ENCODE measurements around the gene BAIAP2. TPM values are rescaled to one million over a fixed set of nuclear protein-coding genes. Genes with fewer than 3 reads are reported as not detected.
A peak's percentile ranks its signal among the peaks of the same experiment; 100 is the strongest.

BAIAP2 gene
- total and polyA plus RNA-seq, 2 of the 13 experiments (the other 11 are each of a cell fraction or from before 2014, with no cell fraction given), result 22.5 to 24.0 TPM

- H3K4me2 ChIP-seq (ENCODE audit: low read depth, low read length), result peak overlapping the region; percentile 43
- peaks cover 79% of the 10 kb centered on the region for H3K4me1 ChIP-seq (ENCODE audit: insufficient read depth, low read length)
- intact Hi-C loops (cut with micrococcal nuclease; ENCODE audit: unreplicated experiment), result no loop called here
- H3K9ac ChIP-seq (ENCODE audit: insufficient read depth, low read depth, low read length), result no peak overlapping the region
- no TSS peak for BruUV-seq (replicated peaks)
- no peaks in the 10 kb centered on the region for H3K79me2 ChIP-seq (ENCODE audit: insufficient read depth, low read length)
- in situ Hi-C loops (cut with HindIII; ENCODE audit: extremely low pct_ligation_motif_present, low pct_unique_long_range_greater_than_20kb), result no loop called here
- no peaks in the 10 kb centered on the region for H3K9me3 ChIP-seq (ENCODE audit: low read length)
- peaks cover 7 to 53% of the 10 kb centered on the region in 2 experiments; a peak in 4 of 5 replicates for H3K27me3 ChIP-seq (ENCODE audit: control insufficient read depth in 1 of 2, insufficient read depth in 2 of 2, low read length in 2 of 2)
- ChIA-PET POLR2A (interaction anchor here (0.6 to 1.1 kb wide), 2 partner anchors 23 to 51 kb away, joined by 3 read pairs; no protein-coding TSS in a partner anchor), CTCF (ENCODE audit: low intra/inter-chr PET ratio, low total read pairs) (interaction anchor here (0.6 kb wide), 1 partner anchor 50 kb away, joined by 3 read pairs; no protein-coding TSS in a partner anchor)
- 26% methylated on average over 15 of the region's 24 CpGs for whole genome bisulfite sequencing (ENCODE audit: low lambda C conversion rate)
- peak overlapping the region in 1 of 3 experiments; percentile 9; a peak in 2 of 6 replicates for H3K4me3 ChIP-seq (replicated peaks in 1 of 3; ENCODE audit: insufficient read depth in 1 of 3, low read depth in 2 of 3, low read length in 3 of 3)
- H3K27ac ChIP-seq (ENCODE audit: extremely low read length, insufficient read depth, low read length), result no peak overlapping the region
- ATAC-seq (peak; percentile 15), DNase-seq (ENCODE audit: low spot score) (no peak), FAIRE-seq (no peak)
- H2AFZ ChIP-seq (ENCODE audit: low read length), result no peak overlapping the region
- no peaks in the 10 kb centered on the region for H3K36me3 ChIP-seq (replicated peaks in 1 of 2; ENCODE audit: control insufficient read depth in 1 of 2, insufficient read depth in 2 of 2, low read length in 2 of 2)
- H4K20me1 ChIP-seq (ENCODE audit: insufficient read depth, low read length), result no peaks in the 10 kb centered on the region
- TF ChIP-seq GLMP (CRISPR knock-in tag; IDR thresholded peaks at IDR 0.05; ENCODE audit: borderline replicate concordance), result no peak
- peak; percentile 27 for TF ChIP-seq HNRNPLL (IDR thresholded peaks at IDR 0.05; ENCODE audit: low read depth, low read length, poor library complexity, severe bottlenecking)
- TF ChIP-seq ZSCAN31 (CRISPR knock-in tag; IDR thresholded peaks at IDR 0.05; ENCODE audit: low read depth), result no peak
- 0 out of 2 replicates have a peak, but pooled peaks have one; percentile 4 for TF ChIP-seq GABPB1 (CRISPR knock-in tag; IDR thresholded peaks at IDR 0.05)
- TF ChIP-seq ZFX (CRISPR knock-in tag; IDR thresholded peaks at IDR 0.05; ENCODE audit: low read depth), result 0 out of 2 replicates have a peak, but pooled peaks have one; percentile 20
- 0 out of 2 replicates have a peak, but pooled peaks have one; percentile 18 for TF ChIP-seq ZFY (CRISPR knock-in tag; IDR thresholded peaks at IDR 0.05)
- no peak for TF ChIP-seq ZNF616 (CRISPR knock-in tag; IDR thresholded peaks at IDR 0.05; ENCODE audit: low read depth)
- TF ChIP-seq ZFP36 (IDR thresholded peaks at IDR 0.05; ENCODE audit: borderline replicate concordance, low read depth, low read length, partially characterized antibody), result no peak
- TF ChIP-seq ZNF605 (CRISPR knock-in tag; IDR thresholded peaks at IDR 0.05), result 0 out of 2 replicates have a peak, but pooled peaks have one; percentile 26
- 0 out of 2 replicates have a peak, but pooled peaks have one; percentile 25 for TF ChIP-seq ZMYM2 (CRISPR knock-in tag; IDR thresholded peaks at IDR 0.05)
- TF ChIP-seq NFIB (CRISPR knock-in tag; IDR thresholded peaks at IDR 0.05; ENCODE audit: borderline replicate concordance), result peak; percentile 73; the same call in 1 of the 2 replicates
- 0 out of 2 replicates have a peak, but pooled peaks have one; percentile 38 for TF ChIP-seq ZSCAN5A (CRISPR knock-in tag; IDR thresholded peaks at IDR 0.05; ENCODE audit: borderline replicate concordance)
- TF ChIP-seq ZNF546 (CRISPR knock-in tag; conservative IDR thresholded peaks at IDR 0.05), result no peak
- 0 out of 2 replicates have a peak, but pooled peaks have one; percentile 22 for TF ChIP-seq DZIP1 (CRISPR knock-in tag; IDR thresholded peaks at IDR 0.05)
- TF ChIP-seq ZNF800 (CRISPR knock-in tag; IDR thresholded peaks at IDR 0.05), result no peak
Observed at GRCh38 chr17:81020767-81021497, 14.0 kb upstream of the BAIAP2 start.
